Mammary epithelial cell (primary cell): Measurements from ENCODE around the gene MICAL2.

Source experiments
- CTCF ChIP-seq, 2 donors: IDR thresholded peaks in 1 of 2; conservative IDR thresholded peaks in 1 of 2; 2 replicates each; pipeline ENCODE4 v1.5.1; 2011 to 2012; ENCODE audit warnings: inconsistent platforms in 2 of 2, low read length in 2 of 2, mild to moderate bottlenecking in 2 of 2, control low read depth in 1 of 2, low read depth in 1 of 2; ENCODE audit not compliant: insufficient read depth in 1 of 2; ENCODE audit errors: extremely low read depth in 1 of 2
- EZH2 ChIP-seq: IDR thresholded peaks from 2 replicates; pipeline ENCODE4 v1.6.1; 2012; ENCODE audit warnings: low read length, inconsistent platforms, borderline replicate concordance

GRCh38 chr11:12207384-12208150, 97.2 kb downstream of the MICAL2 start:
- TF ChIP-seq CTCF (conservative IDR thresholded peaks at IDR 0.05 in 1 of 2, IDR thresholded peaks at IDR 0.05 in 1 of 2; ENCODE audit: extremely low read depth in 1 of 2, insufficient read depth in 1 of 2, low read depth in 1 of 2, low read length in 2 of 2) (no peak), EZH2 (no peak)
